Smooth muscle cell (in vitro differentiated cells): ENCODE data around the gene BMP6. TPM values are rescaled to one million over a fixed set of nuclear protein-coding genes. Genes with fewer than 3 reads are reported as not detected.

Experiments
- DNase-seq: peaks from one replicate; lab custom pipeline; 2025; ENCODE audit not compliant: unreplicated experiment; lab: John Stamatoyannopoulos, UW
- H2AFZ ChIP-seq: fragments of 200-600 bp; sonication (generic); 2 replicates; pipeline ENCODE4 v1.6.0; 2016; ENCODE audit warnings: antibody characterized with exemption, low read depth, mild to moderate bottlenecking
- H3F3A ChIP-seq: fragments of 200-600 bp; sonication (generic); 2 replicates; pipeline ENCODE4 v1.6.0; 2017; ENCODE audit warnings: antibody characterized with exemption, low read depth
- H3K27ac ChIP-seq: fragments of 200-600 bp; sonication (generic); 2 replicates; pipeline ENCODE4 v1.5.1; 2016; ENCODE audit warnings: low read depth, mild to moderate bottlenecking
- H3K27me3 ChIP-seq: fragments of 200-600 bp; sonication (generic); 2 replicates; pipeline ENCODE4 v1.6.1; 2016; ENCODE audit warnings: low read depth, mild to moderate bottlenecking
- H3K36me3 ChIP-seq: fragments of 200-600 bp; sonication (generic); 2 replicates; pipeline ENCODE4 v1.5.1; 2016; ENCODE audit warnings: low read depth
- H3K4me1 ChIP-seq: fragments of 200-600 bp; sonication (generic); 2 replicates; pipeline ENCODE4 v1.5.1; 2016; ENCODE audit warnings: low read depth
- H3K4me2 ChIP-seq: fragments of 200-600 bp; sonication (generic); 2 replicates; pipeline ENCODE4 v1.6.0; 2016; ENCODE audit warnings: mild to moderate bottlenecking
- H3K4me3 ChIP-seq: fragments of 200-600 bp; sonication (generic); 2 replicates; pipeline ENCODE4 v1.5.1; 2016; ENCODE audit warnings: mild to moderate bottlenecking
- H3K79me2 ChIP-seq: fragments of 200-600 bp; sonication (generic); 2 replicates; pipeline ENCODE4 v1.6.0; 2016; ENCODE audit warnings: low read depth, mild to moderate bottlenecking
- H3K9ac ChIP-seq: fragments of 200-600 bp; sonication (generic); 2 replicates; pipeline ENCODE4 v1.6.0; 2016; ENCODE audit warnings: low read depth
- H3K9me3 ChIP-seq: fragments of 200-600 bp; sonication (generic); replicated peaks from 2 replicates; pipeline ENCODE4 v1.5.1; 2016; ENCODE audit warnings: low read depth
- H4K20me1 ChIP-seq: fragments of 200-600 bp; sonication (generic); 2 replicates; pipeline ENCODE4 v1.6.0; 2016; ENCODE audit warnings: low read depth
- whole genome bisulfite sequencing: methylation state at CpG from one replicate; pipeline ENCODE4 v1.1.7; 2016; ENCODE audit warnings: low lambda C conversion rate; 5-methylcytosine and 5-hydroxymethylcytosine counted together
- polyA plus RNA-seq: library from polyadenylated mRNA; unstranded; fragments of >200 nt; fragmentation: Nextera tagmentation; extraction: Ambion mirVana; gene quantifications from 2 replicates; pipeline ENCODE4 v1.2.1, GENCODE V29; 2016
- total RNA-seq: library from RNA; depleted of rRNA; stranded (reverse); fragments of >200 nt; gene quantifications from 2 replicates; pipeline ENCODE4 v1.2.3, GENCODE V29; 2014
- TF ChIP-seq, protein P1 (sequence below): fragments of 200-600 bp; sonication (generic); IDR thresholded peaks from 2 replicates; pipeline ENCODE4 v1.5.1; 2017; ENCODE audit warnings: borderline replicate concordance, mild to moderate bottlenecking, antibody characterized with exemption; ENCODE audit not compliant: insufficient read depth, poor library complexity, severe bottlenecking

BMP6 gene
- total and polyA plus RNA-seq, 2 experiments from 2014 or later, result 14.5 to 17.0 TPM

DNA sequence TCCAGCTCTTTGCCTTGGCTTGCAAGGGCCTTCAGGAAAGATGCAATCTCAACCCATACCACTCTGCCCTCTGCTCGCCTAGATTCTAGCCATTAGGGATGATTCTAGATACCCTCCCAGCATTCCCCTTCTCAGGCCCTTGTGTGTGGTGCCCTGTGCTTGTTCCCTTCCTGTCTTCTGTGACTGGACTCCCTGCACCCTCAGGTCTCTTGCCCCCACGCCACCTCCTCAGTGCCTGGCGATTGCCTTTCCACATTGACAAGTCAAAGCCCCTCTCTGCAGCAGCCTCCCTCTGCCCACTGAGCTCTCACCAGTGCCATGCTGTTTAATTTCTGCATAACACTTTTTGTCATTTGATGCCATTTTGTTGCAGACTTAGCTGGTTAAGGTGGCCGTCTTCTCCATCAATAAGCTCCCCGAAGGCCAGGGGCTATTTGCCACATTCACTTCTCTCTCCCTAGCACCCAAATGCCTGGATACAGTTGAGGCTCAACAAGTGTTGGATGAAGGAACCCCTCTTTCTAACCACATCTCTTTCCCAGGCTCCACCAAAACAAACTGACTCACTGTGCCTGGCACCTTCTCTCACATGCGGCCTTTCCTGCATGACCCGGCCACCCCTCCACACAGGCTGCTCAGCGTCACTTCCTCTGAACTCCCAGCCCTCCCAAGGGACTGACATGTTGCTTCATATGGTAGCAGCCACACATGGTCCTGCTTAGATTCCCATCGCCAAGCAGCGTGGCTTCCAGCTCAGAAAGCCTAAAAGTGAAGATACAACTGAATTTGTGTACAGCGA, 189.3 kb downstream of the BMP6 start:
- H3K27me3 ChIP-seq, result no peaks in the 10 kb centered on the region
- H3K9me3 ChIP-seq, result no peaks in the 10 kb centered on the region
- H4K20me1 ChIP-seq, result no peaks in the 10 kb centered on the region
- peaks cover 2% of the 10 kb centered on the region for H3K4me1 ChIP-seq
- no peak overlapping the region for H3K9ac ChIP-seq
- TF ChIP-seq, protein P1, sequence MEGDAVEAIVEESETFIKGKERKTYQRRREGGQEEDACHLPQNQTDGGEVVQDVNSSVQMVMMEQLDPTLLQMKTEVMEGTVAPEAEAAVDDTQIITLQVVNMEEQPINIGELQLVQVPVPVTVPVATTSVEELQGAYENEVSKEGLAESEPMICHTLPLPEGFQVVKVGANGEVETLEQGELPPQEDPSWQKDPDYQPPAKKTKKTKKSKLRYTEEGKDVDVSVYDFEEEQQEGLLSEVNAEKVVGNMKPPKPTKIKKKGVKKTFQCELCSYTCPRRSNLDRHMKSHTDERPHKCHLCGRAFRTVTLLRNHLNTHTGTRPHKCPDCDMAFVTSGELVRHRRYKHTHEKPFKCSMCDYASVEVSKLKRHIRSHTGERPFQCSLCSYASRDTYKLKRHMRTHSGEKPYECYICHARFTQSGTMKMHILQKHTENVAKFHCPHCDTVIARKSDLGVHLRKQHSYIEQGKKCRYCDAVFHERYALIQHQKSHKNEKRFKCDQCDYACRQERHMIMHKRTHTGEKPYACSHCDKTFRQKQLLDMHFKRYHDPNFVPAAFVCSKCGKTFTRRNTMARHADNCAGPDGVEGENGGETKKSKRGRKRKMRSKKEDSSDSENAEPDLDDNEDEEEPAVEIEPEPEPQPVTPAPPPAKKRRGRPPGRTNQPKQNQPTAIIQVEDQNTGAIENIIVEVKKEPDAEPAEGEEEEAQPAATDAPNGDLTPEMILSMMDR, result no peak
- no peak overlapping the region for H2AFZ ChIP-seq
- H3K79me2 ChIP-seq, result no peaks in the 10 kb centered on the region
- no peaks in the 10 kb centered on the region for H3K36me3 ChIP-seq
- H3K4me3 ChIP-seq, result no peak overlapping the region
- no peak for DNase-seq
- H3K4me2 ChIP-seq, result no peak overlapping the region
- 84% methylated on average over 11 of the region's 11 CpGs for WGBS
- H3K27ac ChIP-seq, result no peak overlapping the region
- peaks cover 6% of the 10 kb centered on the region for H3F3A ChIP-seq

DNA sequence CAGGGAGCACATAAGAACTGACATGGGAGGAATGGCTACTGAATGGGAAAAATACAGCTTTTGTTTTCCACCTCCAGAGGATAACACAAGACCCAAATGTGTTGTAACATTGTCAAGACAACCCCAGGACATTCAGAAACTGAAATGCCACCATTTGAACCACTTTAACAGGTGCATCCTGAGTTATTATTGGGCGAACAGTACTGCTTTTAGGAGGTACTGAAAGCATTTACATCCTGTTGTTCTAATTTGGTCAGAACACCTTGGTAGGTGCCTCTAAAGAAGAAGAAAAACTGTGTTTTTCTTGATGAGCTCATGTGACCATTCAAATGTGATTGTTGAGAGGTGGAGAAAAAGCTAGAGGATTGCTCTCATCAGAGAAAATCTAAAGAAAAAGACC, 191.1 kb downstream of the BMP6 start:
- no peaks in the 10 kb centered on the region for H3K36me3 ChIP-seq
- H3K9me3 ChIP-seq, result no peaks in the 10 kb centered on the region
- H4K20me1 ChIP-seq, result no peaks in the 10 kb centered on the region
- no peak overlapping the region for H2AFZ ChIP-seq
- 88% methylated on average over 1 of the region's 1 CpG for WGBS
- no peak overlapping the region for H3K27ac ChIP-seq
- TF ChIP-seq, protein P1, result no peak
- peaks cover 7% of the 10 kb centered on the region for H3K4me1 ChIP-seq
- H3K79me2 ChIP-seq, result no peaks in the 10 kb centered on the region
- H3K4me3 ChIP-seq, result no peak overlapping the region
- DNase-seq, result no peak
- no peak overlapping the region for H3K9ac ChIP-seq
- no peaks in the 10 kb centered on the region for H3K27me3 ChIP-seq
- H3K4me2 ChIP-seq, result no peak overlapping the region
- peaks cover 6% of the 10 kb centered on the region for H3F3A ChIP-seq

DNA sequence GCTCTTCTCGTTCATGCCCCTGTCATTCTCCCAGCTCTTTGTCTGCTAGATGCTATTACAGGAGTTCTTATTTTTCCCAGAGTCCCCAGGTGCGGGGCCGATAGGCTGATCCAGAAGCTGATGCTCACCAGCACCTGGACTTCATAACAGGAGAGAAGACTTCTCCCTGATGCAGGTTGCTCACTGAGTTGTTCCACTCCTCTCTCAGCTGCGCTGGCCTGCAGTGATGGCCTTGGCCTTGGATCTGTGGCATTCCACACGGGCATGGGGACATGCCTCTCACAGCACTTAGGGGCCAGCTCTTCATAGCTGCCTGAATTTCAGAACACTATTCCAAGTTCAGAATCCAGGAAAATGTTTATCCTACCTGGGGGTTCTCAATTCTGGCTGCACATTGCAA, 191.8 kb downstream of the BMP6 start:
- TF ChIP-seq, protein P1, result no peak
- Histone ChIP-seq H3K79me2 (no peaks in the 10 kb centered on the region), H3K27me3 (no peaks in the 10 kb centered on the region), H2AFZ (no peak overlapping the region), H3F3A (peaks cover 6% of the 10 kb centered on the region), H3K4me1 (peaks cover 7% of the 10 kb centered on the region), H3K4me3 (no peak overlapping the region), H3K9me3 (no peaks in the 10 kb centered on the region), H3K9ac (no peak overlapping the region), H3K4me2 (no peak overlapping the region), H4K20me1 (no peaks in the 10 kb centered on the region), H3K36me3 (no peaks in the 10 kb centered on the region), H3K27ac (no peak overlapping the region)
- DNase-seq, result no peak
- WGBS, result 84% methylated on average over 5 of the region's 5 CpGs

DNA sequence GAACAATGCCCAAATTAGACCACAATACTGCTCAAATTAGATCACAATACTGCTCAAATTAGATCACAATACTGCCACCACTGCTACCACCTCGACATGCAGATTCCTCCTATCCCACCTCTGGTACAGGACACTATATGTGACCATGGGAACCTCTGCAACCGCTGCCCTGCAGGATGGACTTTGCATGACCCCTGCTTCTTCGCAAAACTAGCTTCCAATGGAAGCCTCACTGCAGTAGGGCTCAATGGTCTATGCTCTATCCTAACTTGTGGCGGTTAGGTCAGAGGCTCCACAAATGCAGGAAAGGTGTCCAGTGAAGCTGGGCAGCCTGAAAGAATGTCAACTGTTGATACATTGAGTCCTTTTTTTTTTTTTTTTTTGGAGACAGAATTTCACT, 192.5 kb downstream of the BMP6 start:
- Histone ChIP-seq H4K20me1 (no peaks in the 10 kb centered on the region), H3K4me1 (peaks cover 7% of the 10 kb centered on the region), H3K4me3 (no peak overlapping the region), H3K4me2 (no peak overlapping the region), H3F3A (peaks cover 6% of the 10 kb centered on the region), H3K9me3 (no peaks in the 10 kb centered on the region), H3K9ac (no peak overlapping the region), H3K36me3 (no peaks in the 10 kb centered on the region), H3K27ac (no peak overlapping the region), H3K79me2 (no peaks in the 10 kb centered on the region), H2AFZ (no peak overlapping the region), H3K27me3 (no peaks in the 10 kb centered on the region)
- TF ChIP-seq, protein P1, result no peak
- DNase-seq, result no peak
- WGBS, result 96% methylated on average over 4 of the region's 4 CpGs
